G401.6 (cell line): ENCODE measurements around the gene MAMDC2.

Experiments
- FAIRE-seq: peaks from 2 replicates; lab custom pipeline; 2012; peaks lifted over from hg19 to GRCh38; lab: Jason Lieb, UNC

The MAMDC2 gene

GRCh38 chr9:70040376-70040903 lies 3.2 kb upstream of the MAMDC2 start:
- no peak for FAIRE-seq

GRCh38 chr9:70042461-70043215 lies 1.0 kb upstream of the MAMDC2 start:
- FAIRE-seq, result no peak

GRCh38 chr9:70043285-70043684 lies 363 bp upstream of the MAMDC2 start:
- FAIRE-seq, result no peak

GRCh38 chr9:70044490-70045307 lies 1.1 kb downstream of the MAMDC2 start:
- no peak for FAIRE-seq

- FAIRE-seq, result no peak
Measured at GRCh38 chr9:70045452-70045851, 1.8 kb downstream of the MAMDC2 start.

- no peak for FAIRE-seq
Measured at GRCh38 chr9:70046274-70047070, 2.8 kb downstream of the MAMDC2 start.

GRCh38 chr9:70049236-70049635 lies 5.6 kb downstream of the MAMDC2 start:
- no peak for FAIRE-seq

- no peak for FAIRE-seq
Measured at GRCh38 chr9:70049672-70050271, 6.1 kb downstream of the MAMDC2 start.

- no peak for FAIRE-seq
Measured at GRCh38 chr9:70052768-70053167, 9.1 kb downstream of the MAMDC2 start.

- no peak for FAIRE-seq
Measured at GRCh38 chr9:70053864-70054263, 10.2 kb downstream of the MAMDC2 start.

- no peak for FAIRE-seq
Measured at GRCh38 chr9:70054521-70054920, 10.9 kb downstream of the MAMDC2 start.

GRCh38 chr9:70055406-70056210 lies 12.0 kb downstream of the MAMDC2 start:
- FAIRE-seq, result no peak

GRCh38 chr9:70056211-70056944 lies 12.7 kb downstream of the MAMDC2 start:
- no peak for FAIRE-seq

GRCh38 chr9:70058569-70059116 lies 15.0 kb downstream of the MAMDC2 start:
- FAIRE-seq, result no peak

GRCh38 chr9:70060148-70060882 lies 16.7 kb downstream of the MAMDC2 start:
- no peak for FAIRE-seq

- FAIRE-seq, result no peak
Measured at GRCh38 chr9:70060883-70061507, 17.3 kb downstream of the MAMDC2 start.

- no peak for FAIRE-seq
Measured at GRCh38 chr9:70061776-70062175, 18.1 kb downstream of the MAMDC2 start.

- no peak for FAIRE-seq
Measured at GRCh38 chr9:70064496-70064895, 20.8 kb downstream of the MAMDC2 start.

GRCh38 chr9:70065572-70065971 lies 21.9 kb downstream of the MAMDC2 start:
- FAIRE-seq, result no peak
